NCI-H345 (cell line): ENCODE data around the gene MUC15.
"Not testable (repeated sequence)": the region's sequence is repeated elsewhere in the genome, so short reads cannot be mapped to it uniquely, and the experiment has no call there.

Experiments used
- DNase-seq: peaks from one replicate; lab custom pipeline; 2025; lab: John Stamatoyannopoulos, UW

MUC15 gene

GRCh38 chr11:26571861-26572654 is at the start of gene MUC15:
Gene MUC15 (minus strand): TSS chr11:26572263. CDS start chr11:26567094, 5,169 bp downstream.
- DNase-seq, result no peak

GRCh38 chr11:26621132-26621531 is 49.1 kb upstream of the MUC15 start:
- DNase-seq, result no peak

GRCh38 chr11:26620282-26621045 is 48.4 kb upstream of the MUC15 start:
- no peak for DNase-seq

GRCh38 chr11:26618441-26618840 is 46.4 kb upstream of the MUC15 start:
- no peak for DNase-seq

- no peak for DNase-seq
Measured at GRCh38 chr11:26613759-26614158, 41.7 kb upstream of the MUC15 start.

GRCh38 chr11:26608507-26609146 is 36.6 kb upstream of the MUC15 start:
- DNase-seq, result no peak

- DNase-seq, result no peak
Measured at GRCh38 chr11:26607725-26608506, 35.9 kb upstream of the MUC15 start.

GRCh38 chr11:26599876-26600434 is 27.9 kb upstream of the MUC15 start:
- DNase-seq, result no peak

- DNase-seq, result no peak
Measured at GRCh38 chr11:26599425-26599824, 27.4 kb upstream of the MUC15 start.

- no peak for DNase-seq
Measured at GRCh38 chr11:26597899-26598298, 25.8 kb upstream of the MUC15 start.

- DNase-seq, result not testable (repeated sequence)
Measured at GRCh38 chr11:26597049-26597689, 25.1 kb upstream of the MUC15 start.

GRCh38 chr11:26595207-26595865 is 23.3 kb upstream of the MUC15 start:
- not testable (repeated sequence) for DNase-seq

GRCh38 chr11:26593691-26594090 is 21.6 kb upstream of the MUC15 start:
- DNase-seq, result no peak

GRCh38 chr11:26587073-26587472 is 15.0 kb upstream of the MUC15 start:
- no peak for DNase-seq

- no peak for DNase-seq
Measured at GRCh38 chr11:26584818-26585217, 12.8 kb upstream of the MUC15 start.

- peak; percentile 12 for DNase-seq
Measured at GRCh38 chr11:26583550-26583949, 11.5 kb upstream of the MUC15 start.

GRCh38 chr11:26580929-26581328 is 8.9 kb upstream of the MUC15 start:
- no peak for DNase-seq

- no peak for DNase-seq
Measured at GRCh38 chr11:26579683-26580082, 7.6 kb upstream of the MUC15 start.

- no peak for DNase-seq
Measured at GRCh38 chr11:26578998-26579661, 7.1 kb upstream of the MUC15 start.

- DNase-seq, result no peak
Measured at GRCh38 chr11:26575946-26576345, 3.9 kb upstream of the MUC15 start.
